Liver (tissue), 3 donors: Measurements from ENCODE around the gene MICAL3.

Experiments used
- ATF3 ChIP-seq: IDR thresholded peaks from 2 replicates; pipeline ENCODE4 v1.6.1; 2016; ENCODE audit warnings: antibody characterized with exemption
- CTCF ChIP-seq: fragments of 150-350 bp; IDR thresholded peaks from 2 replicates; pipeline ENCODE4 v1.5.1; 2017; ENCODE audit warnings: improper control_type of control experiment, low read depth, low read length; ENCODE audit not compliant: missing input control
- EGR1 ChIP-seq, 2 donors: IDR thresholded peaks; 2 replicates each; pipeline ENCODE4 v1.6.1; 2016 to 2018; ENCODE audit warnings: antibody characterized with exemption in 2 of 2, low read depth in 2 of 2
- FOXA1 ChIP-seq: IDR thresholded peaks from 2 replicates; pipeline ENCODE4 v1.6.1; 2016; ENCODE audit warnings: antibody characterized with exemption
- GABPA ChIP-seq, 2 donors: IDR thresholded peaks in 1 of 2; conservative IDR thresholded peaks in 1 of 2; 2 replicates each; pipeline ENCODE4 v1.6.1; 2016; ENCODE audit warnings: antibody characterized with exemption in 2 of 2, mild to moderate bottlenecking in 1 of 2, moderate library complexity in 1 of 2
- JUND ChIP-seq, 2 donors: IDR thresholded peaks; 2 replicates each; pipeline ENCODE4 v1.6.1; 2016; ENCODE audit warnings: antibody characterized with exemption in 2 of 2
- MAX ChIP-seq: IDR thresholded peaks from 2 replicates; pipeline ENCODE4 v1.6.1; 2016; ENCODE audit warnings: antibody characterized with exemption
- REST ChIP-seq: IDR thresholded peaks from 2 replicates; pipeline ENCODE4 v1.6.1; 2016; ENCODE audit warnings: antibody characterized with exemption, mild to moderate bottlenecking
- RXRA ChIP-seq, 2 donors: IDR thresholded peaks; 2 replicates each; pipeline ENCODE4 v1.6.1; 2017 to 2018; ENCODE audit warnings: antibody characterized with exemption in 2 of 2, mild to moderate bottlenecking in 1 of 2
- SP1 ChIP-seq: IDR thresholded peaks from 2 replicates; pipeline ENCODE4 v1.6.1; 2018; ENCODE audit warnings: antibody characterized with exemption, mild to moderate bottlenecking
- TAF1 ChIP-seq: conservative IDR thresholded peaks from 2 replicates; pipeline ENCODE4 v1.6.1; 2016; ENCODE audit warnings: antibody characterized with exemption, mild to moderate bottlenecking
- YY1 ChIP-seq: IDR thresholded peaks from 2 replicates; pipeline ENCODE4 v1.6.1; 2016; ENCODE audit warnings: antibody characterized with exemption, mild to moderate bottlenecking
- ZBTB33 ChIP-seq: IDR thresholded peaks from 2 replicates; pipeline ENCODE4 v1.6.1; 2016; ENCODE audit warnings: antibody characterized with exemption
- donor health status: healthy.
- donor health status: healthy.

GRCh38 chr22:18057568-18058209 is 33.3 kb upstream of the MICAL3 start:
- TF ChIP-seq CTCF, result no peak
- TF ChIP-seq ATF3, result peak; percentile 27
- TF ChIP-seq TAF1, result no peak
- TF ChIP-seq JUND (IDR thresholded peaks at IDR 0.05), result peak; percentile 83 to 92
- TF ChIP-seq GABPA (IDR thresholded peaks at IDR 0.05 in 1 of 2, conservative IDR thresholded peaks at IDR 0.05 in 1 of 2), result no peak
- TF ChIP-seq RXRA (IDR thresholded peaks at IDR 0.05), result no peak
- TF ChIP-seq SP1, result no peak
- TF ChIP-seq REST, result no peak
- TF ChIP-seq ZBTB33, result no peak
- peak; percentile 24 for TF ChIP-seq YY1
- TF ChIP-seq MAX, result no peak
- no peak for TF ChIP-seq EGR1 (IDR thresholded peaks at IDR 0.05; ENCODE audit: low read depth in 2 of 2)
- no peak for TF ChIP-seq FOXA1
